ENCODE data around the gene SDHB.

GRCh38 chr1:16984717-16985116 is 69.1 kb downstream of the SDHB start:
- TF ChIP-seq CTCF (IDR thresholded peaks at IDR 0.05) (no peak), EZH2 (IDR thresholded peaks at IDR 0.05) (no peak), EZH2phosphoT487 (IDR thresholded peaks at IDR 0.05) (no peak)
